DND-41 (cell line): ENCODE data around the gene ERV3-1.
"Not testable (repeated sequence)": the region's sequence is repeated elsewhere in the genome, so short reads cannot be mapped to it uniquely, and the experiment has no call there.

Experiments
- ATAC-seq: fragments of 200-7000 bp; cut with Tn5 transposase; 3 replicates; pipeline ENCODE4 v1.9.1; 2021; ENCODE audit warnings: low read depth; ENCODE audit not compliant: insufficient read depth
- DNase-seq: peaks from one replicate; pipeline ENCODE4 v3.0.0-alpha.2; 2020
- H2AFZ ChIP-seq: 2 replicates; pipeline ENCODE4 v1.6.0; 2012; ENCODE audit warnings: low read depth, low read length
- H3K27ac ChIP-seq: 2 replicates; pipeline ENCODE4 v1.5.1; 2012; ENCODE audit warnings: low read length, inconsistent platforms
- H3K27me3 ChIP-seq: fragments of 200-600 bp; sonication (generic); 2 replicates; pipeline ENCODE4 v1.6.0; 2012; ENCODE audit warnings: low read length, mild to moderate bottlenecking, inconsistent platforms; ENCODE audit not compliant: insufficient read depth, poor library complexity
- H3K36me3 ChIP-seq: 2 replicates; pipeline ENCODE4 v1.5.1; 2012; ENCODE audit warnings: low read length, inconsistent platforms; ENCODE audit not compliant: insufficient read depth
- H3K4me1 ChIP-seq: 2 replicates; pipeline ENCODE4 v1.5.1; 2012; ENCODE audit warnings: mild to moderate bottlenecking, low read length; ENCODE audit not compliant: insufficient read depth
- H3K4me2 ChIP-seq: 2 replicates; pipeline ENCODE4 v1.6.0; 2012; ENCODE audit warnings: mild to moderate bottlenecking, moderate library complexity, low read length, inconsistent platforms; ENCODE audit not compliant: insufficient read depth
- H3K4me3 ChIP-seq, 2 experiments: fragments of 200-600 bp in 1 of 2; shearing (Covaris generic) in 1 of 2; 2 replicates each; pipeline ENCODE4 v1.5.1; 2012 to 2016; ENCODE audit warnings: inconsistent platforms in 2 of 2, low read length in 2 of 2, mild to moderate bottlenecking in 2 of 2, low read depth in 1 of 2, moderate library complexity in 1 of 2
- H3K79me2 ChIP-seq: 2 replicates; pipeline ENCODE4 v1.6.0; 2012; ENCODE audit warnings: low read length, inconsistent platforms; ENCODE audit not compliant: insufficient read depth
- H3K9ac ChIP-seq: 2 replicates; pipeline ENCODE4 v1.6.0; 2012; ENCODE audit warnings: low read depth, mild to moderate bottlenecking, inconsistent platforms, low read length, moderate library complexity
- H3K9me3 ChIP-seq: 2 replicates; pipeline ENCODE4 v1.5.1; 2012; ENCODE audit warnings: low read length, moderate library complexity, mild to moderate bottlenecking, inconsistent platforms; ENCODE audit not compliant: insufficient read depth, severe bottlenecking
- H4K20me1 ChIP-seq: 2 replicates; pipeline ENCODE4 v1.6.0; 2012; ENCODE audit warnings: low read length; ENCODE audit not compliant: insufficient read depth
- EZH2 ChIP-seq: IDR thresholded peaks from 3 replicates; pipeline ENCODE4 v1.6.1; 2012; ENCODE audit warnings: borderline replicate concordance, low read depth, mild to moderate bottlenecking, moderate library complexity, low read length, inconsistent platforms; ENCODE audit not compliant: severe bottlenecking
- TF ChIP-seq, protein P1 (sequence below): IDR thresholded peaks from 2 replicates; pipeline ENCODE4 v1.5.1; 2012; ENCODE audit warnings: borderline replicate concordance, low read length, moderate library complexity, mild to moderate bottlenecking; ENCODE audit not compliant: poor library complexity, severe bottlenecking; ENCODE audit errors: extremely low read depth

The ERV3-1 gene

DNA sequence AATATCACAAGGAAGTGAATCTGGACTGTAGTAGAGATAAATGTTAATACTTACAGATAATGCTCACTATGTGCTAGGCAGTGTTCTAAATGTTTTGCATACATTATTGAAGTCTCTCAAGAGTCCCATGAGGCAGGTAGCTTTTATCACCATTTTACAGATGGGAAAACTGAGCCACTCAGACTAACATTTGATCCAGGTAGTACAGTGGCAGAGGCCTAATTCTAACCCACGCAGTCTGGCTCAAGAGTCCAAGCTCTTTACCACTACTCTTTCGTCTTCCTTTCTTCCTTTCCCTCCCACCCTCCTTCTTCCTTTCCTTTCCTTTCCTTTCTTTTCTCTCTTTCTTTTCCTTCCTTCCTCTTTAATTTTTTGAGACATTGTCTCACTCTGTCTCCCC is 39.1 kb upstream of the ERV3-1 start:
- H3K4me1 ChIP-seq, H3K27me3 ChIP-seq, H3K27ac ChIP-seq, DNase-seq, H3K4me2 ChIP-seq, H3K9me3 ChIP-seq, H3K4me3 ChIP-seq, H4K20me1 ChIP-seq, H3K36me3 ChIP-seq, ATAC-seq, H3K9ac ChIP-seq, H2AFZ ChIP-seq: not testable (repeated sequence)
- peaks cover 33% of the 10 kb centered on the region for H3K79me2 ChIP-seq

DNA sequence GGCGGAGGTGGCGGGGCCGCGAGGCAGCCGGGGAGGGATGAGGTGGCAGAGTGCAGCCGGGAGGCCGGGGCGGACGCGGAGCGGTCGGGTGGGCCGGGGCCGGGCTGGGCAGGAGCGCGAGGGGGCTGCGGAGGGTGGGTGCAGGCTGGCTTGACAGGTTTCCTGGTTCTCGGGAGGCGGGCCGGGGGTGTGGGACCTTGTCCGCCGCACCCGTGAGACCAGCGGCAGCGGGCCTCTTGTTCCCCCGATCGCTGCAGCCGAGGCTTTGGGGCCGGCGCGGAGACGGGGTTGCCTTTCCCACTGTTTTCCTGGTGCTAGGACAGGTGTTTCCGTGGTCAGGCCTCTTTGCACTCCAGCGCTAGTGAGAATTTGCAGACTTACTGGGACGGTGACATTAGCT is 32.3 kb upstream of the ERV3-1 start:
- H4K20me1 ChIP-seq, H3K27me3 ChIP-seq, H3K36me3 ChIP-seq, H3K9me3 ChIP-seq: not testable (repeated sequence)
- peaks cover 36% of the 10 kb centered on the region for H3K79me2 ChIP-seq
- ATAC-seq (peak; percentile 30), DNase-seq (peak; percentile 52)
- peak overlapping the region; percentile 70 for H3K9ac ChIP-seq
- H3K4me3 ChIP-seq, result peak overlapping the region; percentile 52 to 89; a peak in 3 of 4 replicates
- peak overlapping the region; percentile 75 for H2AFZ ChIP-seq
- H3K4me1 ChIP-seq, result peaks cover 20% of the 10 kb centered on the region
- peak overlapping the region; percentile 90 for H3K4me2 ChIP-seq
- peak overlapping the region; percentile 77 for H3K27ac ChIP-seq

DNA sequence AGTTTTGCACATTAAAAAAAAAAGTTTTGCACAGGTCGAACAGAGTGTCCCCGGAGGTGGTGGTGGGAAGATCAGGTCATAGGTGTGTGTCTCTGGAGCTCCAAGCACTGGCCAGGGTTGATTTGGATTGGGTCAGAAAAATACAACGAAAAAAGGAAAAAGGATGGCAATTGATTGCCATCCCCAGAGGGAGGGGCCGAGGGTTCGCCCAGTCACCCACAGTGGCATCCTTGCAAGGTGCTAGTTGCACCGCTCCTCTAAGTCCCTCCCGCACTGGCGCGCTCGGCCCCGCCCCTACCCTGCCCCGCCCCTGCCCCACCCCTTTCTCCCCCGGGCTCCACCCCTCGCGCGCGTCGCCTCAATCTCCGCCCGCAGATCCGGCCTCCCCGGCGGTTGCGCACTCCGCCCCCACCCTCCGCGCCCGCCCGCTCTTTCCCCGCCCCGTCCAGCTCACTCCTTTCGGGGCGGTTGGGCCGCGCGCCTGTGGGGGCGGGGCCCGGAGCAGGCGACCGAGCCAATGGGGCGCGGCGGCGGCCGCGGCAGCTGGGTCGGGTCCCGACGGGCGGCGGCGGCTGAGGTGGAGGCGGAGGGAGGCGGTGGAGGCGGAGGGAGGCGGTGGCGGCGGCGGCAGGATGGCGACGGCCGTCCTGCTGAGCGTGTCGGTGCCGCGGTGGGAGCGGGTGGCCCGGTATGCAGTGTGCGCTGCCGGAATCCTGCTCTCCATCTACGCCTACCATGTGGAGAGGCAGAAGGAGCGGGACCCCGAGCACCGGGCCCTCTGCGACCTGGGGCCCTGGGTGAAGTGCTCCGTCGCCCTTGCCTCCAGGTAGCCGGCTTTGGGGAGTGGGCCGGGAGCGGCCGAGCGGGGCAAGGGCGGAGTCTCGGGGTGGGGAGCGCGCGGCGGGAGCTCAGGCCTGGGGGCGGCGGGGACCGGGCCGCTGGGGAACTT is 31.5 kb upstream of the ERV3-1 start:
- Histone ChIP-seq H3K27me3 (no peaks in the 10 kb centered on the region), H3K4me1 (peaks cover 20% of the 10 kb centered on the region), H3K4me2 (peak overlapping the region; percentile 58), H3K9ac (peak overlapping the region; percentile 70), H3K79me2 (peaks cover 36% of the 10 kb centered on the region), H2AFZ (peak overlapping the region; percentile 78; the same call in 1 of the 2 replicates), H3K27ac (peak overlapping the region; percentile 91), H4K20me1 (no peaks in the 10 kb centered on the region; the same call in 1 of the 2 replicates), H3K36me3 (no peaks in the 10 kb centered on the region), H3K4me3 (peak overlapping the region; percentile 41 to 89; a peak in 3 of 4 replicates), H3K9me3 (no peaks in the 10 kb centered on the region)
- peak; percentile 94 for DNase-seq
- peak; percentile 81 for ATAC-seq
- TF ChIP-seq, protein P1, sequence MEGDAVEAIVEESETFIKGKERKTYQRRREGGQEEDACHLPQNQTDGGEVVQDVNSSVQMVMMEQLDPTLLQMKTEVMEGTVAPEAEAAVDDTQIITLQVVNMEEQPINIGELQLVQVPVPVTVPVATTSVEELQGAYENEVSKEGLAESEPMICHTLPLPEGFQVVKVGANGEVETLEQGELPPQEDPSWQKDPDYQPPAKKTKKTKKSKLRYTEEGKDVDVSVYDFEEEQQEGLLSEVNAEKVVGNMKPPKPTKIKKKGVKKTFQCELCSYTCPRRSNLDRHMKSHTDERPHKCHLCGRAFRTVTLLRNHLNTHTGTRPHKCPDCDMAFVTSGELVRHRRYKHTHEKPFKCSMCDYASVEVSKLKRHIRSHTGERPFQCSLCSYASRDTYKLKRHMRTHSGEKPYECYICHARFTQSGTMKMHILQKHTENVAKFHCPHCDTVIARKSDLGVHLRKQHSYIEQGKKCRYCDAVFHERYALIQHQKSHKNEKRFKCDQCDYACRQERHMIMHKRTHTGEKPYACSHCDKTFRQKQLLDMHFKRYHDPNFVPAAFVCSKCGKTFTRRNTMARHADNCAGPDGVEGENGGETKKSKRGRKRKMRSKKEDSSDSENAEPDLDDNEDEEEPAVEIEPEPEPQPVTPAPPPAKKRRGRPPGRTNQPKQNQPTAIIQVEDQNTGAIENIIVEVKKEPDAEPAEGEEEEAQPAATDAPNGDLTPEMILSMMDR, result peak; percentile 36
- TF ChIP-seq EZH2, result no peak

DNA sequence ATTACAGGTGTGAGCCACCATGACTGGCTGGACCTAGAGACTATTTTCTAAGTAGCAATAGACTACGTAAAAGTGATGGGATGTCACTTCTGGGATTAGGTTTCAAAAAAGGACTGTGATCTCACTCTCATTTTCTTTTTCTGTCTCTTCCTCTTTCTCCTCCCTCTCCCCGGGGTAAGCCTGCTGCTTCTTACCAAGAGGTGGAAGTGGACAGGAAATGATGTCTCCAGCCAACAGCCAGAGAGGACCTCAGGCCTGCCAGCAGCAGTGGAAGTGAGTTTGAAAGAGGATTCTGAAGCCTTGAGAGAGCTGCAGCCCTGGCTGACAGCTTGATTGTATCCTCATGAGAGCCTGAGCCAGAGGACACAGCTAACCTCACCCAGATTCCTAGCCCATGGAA is 30.0 kb upstream of the ERV3-1 start:
- H3K9ac ChIP-seq, DNase-seq, H4K20me1 ChIP-seq, H2AFZ ChIP-seq, ATAC-seq, H3K4me2 ChIP-seq, H3K9me3 ChIP-seq, H3K4me3 ChIP-seq, H3K27ac ChIP-seq, H3K27me3 ChIP-seq, H3K36me3 ChIP-seq: not testable (repeated sequence)
- Histone ChIP-seq H3K79me2 (peaks cover 25% of the 10 kb centered on the region), H3K4me1 (peaks cover 20% of the 10 kb centered on the region)

DNA sequence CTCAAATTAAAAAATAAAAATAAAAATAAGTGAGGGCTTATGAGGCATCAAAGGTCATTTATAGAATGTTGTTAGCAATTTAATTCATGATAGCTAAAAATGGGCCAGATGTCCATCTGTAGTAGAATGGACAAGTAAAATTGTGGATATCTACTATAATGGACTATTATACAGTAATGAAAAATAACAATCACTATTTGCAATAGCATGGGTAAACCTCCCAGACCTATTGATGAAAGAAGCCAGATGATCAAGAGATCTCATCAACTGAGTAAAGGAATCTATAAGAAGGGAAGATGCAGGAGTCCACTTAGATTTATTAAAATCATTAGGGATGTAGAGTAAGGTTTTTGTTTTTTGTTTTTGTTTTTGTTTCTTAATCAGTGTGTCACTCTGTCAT is 29.0 kb upstream of the ERV3-1 start:
- H3K36me3 ChIP-seq, ATAC-seq, H3K9ac ChIP-seq, H3K4me3 ChIP-seq, H3K4me2 ChIP-seq, H3K27ac ChIP-seq, H3K9me3 ChIP-seq, H3K27me3 ChIP-seq, DNase-seq, H2AFZ ChIP-seq, H4K20me1 ChIP-seq: not testable (repeated sequence)
- H3K79me2 ChIP-seq, result peaks cover 18% of the 10 kb centered on the region
- peaks cover 20% of the 10 kb centered on the region for H3K4me1 ChIP-seq

DNA sequence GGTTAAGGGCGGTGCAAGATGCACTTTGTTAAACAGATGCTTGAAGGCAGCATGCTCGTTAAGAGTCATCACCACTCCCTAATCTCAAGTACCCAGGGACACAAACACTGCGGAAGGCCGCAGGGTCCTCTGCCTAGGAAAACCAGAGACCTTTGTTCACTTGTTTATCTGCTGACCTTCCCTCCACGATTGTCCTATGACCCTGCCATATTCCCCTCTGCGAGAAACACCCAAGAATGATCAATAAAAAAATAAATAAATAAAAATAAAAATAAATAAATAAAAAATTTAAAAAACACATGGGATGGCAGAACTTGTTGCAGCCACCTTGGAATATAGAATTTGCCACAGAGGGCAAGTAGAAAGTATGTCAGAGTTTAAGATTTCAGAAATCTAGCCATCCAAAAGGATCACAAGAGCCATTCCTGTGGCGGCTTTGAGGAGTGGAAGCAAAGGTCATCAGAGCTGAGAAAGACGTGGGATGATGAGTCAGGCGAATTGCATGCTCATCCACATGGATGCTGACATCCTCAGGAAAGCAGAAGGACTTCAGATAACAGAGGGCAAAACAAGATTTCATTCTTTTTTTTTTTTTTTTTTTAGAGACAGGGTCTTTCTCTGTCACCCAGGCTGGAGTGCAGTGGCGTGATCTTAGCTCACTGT is 27.8 kb upstream of the ERV3-1 start:
- not testable (repeated sequence) for H3K4me2 ChIP-seq, H3K4me1 ChIP-seq, H3K9ac ChIP-seq, ATAC-seq, H2AFZ ChIP-seq, H4K20me1 ChIP-seq, H3K4me3 ChIP-seq, DNase-seq, H3K36me3 ChIP-seq, H3K9me3 ChIP-seq, H3K27me3 ChIP-seq, H3K79me2 ChIP-seq, H3K27ac ChIP-seq

DNA sequence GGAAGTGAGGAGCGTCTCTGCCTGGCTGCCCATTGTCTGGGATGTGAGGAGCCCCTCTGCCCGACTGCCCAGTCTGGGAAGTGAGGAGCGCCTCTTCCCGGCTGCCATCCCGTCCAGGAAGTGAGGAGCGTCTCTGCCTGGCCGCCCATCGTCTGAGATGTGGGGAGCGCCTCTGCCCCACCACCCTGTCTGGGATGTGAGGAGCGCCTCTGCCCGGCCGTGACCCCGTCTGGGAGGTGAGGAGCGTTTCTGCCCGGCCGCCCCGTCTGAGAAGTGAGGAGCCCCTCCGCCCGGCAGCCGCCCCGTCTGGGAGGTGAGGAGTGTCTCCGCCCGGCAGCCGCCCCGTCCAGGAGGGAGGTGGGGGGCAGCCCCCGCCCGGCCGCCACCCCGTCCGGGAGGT is 26.9 kb upstream of the ERV3-1 start:
- H3K9me3 ChIP-seq, H3K4me2 ChIP-seq, ATAC-seq, H3K4me3 ChIP-seq, H4K20me1 ChIP-seq, H2AFZ ChIP-seq, DNase-seq, H3K9ac ChIP-seq, H3K4me1 ChIP-seq, H3K27me3 ChIP-seq, H3K79me2 ChIP-seq, H3K36me3 ChIP-seq, H3K27ac ChIP-seq: not testable (repeated sequence)
